ENCODE measurements around the gene AQP10.

The AQP10 gene

GRCh38 chr1:154351363-154352068, 30.6 kb downstream of the AQP10 start:
- no peak for TF ChIP-seq CTCF (IDR thresholded peaks at IDR 0.05; ENCODE audit: low read depth, low read length, missing control alignments)
- no peak overlapping the region for H3K4me3 ChIP-seq (ENCODE audit: low read depth, low read length)
- DNase-seq (ENCODE audit: low read depth): no peak

GRCh38 chr1:154352245-154352580, 31.3 kb downstream of the AQP10 start:
- no peak for DNase-seq (ENCODE audit: low read depth)
- no peak for TF ChIP-seq CTCF (IDR thresholded peaks at IDR 0.05; ENCODE audit: low read depth, low read length, missing control alignments)
- H3K4me3 ChIP-seq (ENCODE audit: low read depth, low read length): peak overlapping the region; percentile 47; the same call in 1 of the 2 replicates

- no peak for DNase-seq (ENCODE audit: low read depth)
- no peak for TF ChIP-seq CTCF (IDR thresholded peaks at IDR 0.05; ENCODE audit: low read depth, low read length, missing control alignments)
- H3K4me3 ChIP-seq (ENCODE audit: low read depth, low read length): peak overlapping the region; percentile 47
These were observed 31.9 kb downstream of the AQP10 start for GRCh38 chr1:154352581-154353459.

GRCh38 chr1:154353460-154353904, 32.6 kb downstream of the AQP10 start:
- no peak overlapping the region for H3K4me3 ChIP-seq (ENCODE audit: low read depth, low read length)
- TF ChIP-seq CTCF (IDR thresholded peaks at IDR 0.05; ENCODE audit: low read depth, low read length, missing control alignments): peak; percentile 52
- DNase-seq (ENCODE audit: low read depth): no peak

GRCh38 chr1:154353966-154354365, 33.1 kb downstream of the AQP10 start:
- no peak for DNase-seq (ENCODE audit: low read depth)

GRCh38 chr1:154358519-154358918, 37.6 kb downstream of the AQP10 start:
- TF ChIP-seq CTCF (IDR thresholded peaks at IDR 0.05; ENCODE audit: low read depth, low read length, missing control alignments): no peak
- no peak for DNase-seq (ENCODE audit: low read depth)
- H3K4me3 ChIP-seq (ENCODE audit: low read depth, low read length): no peak overlapping the region

More at GRCh38 chr1:154353966-154354365, 33.1 kb downstream of the AQP10 start:
- no peak for TF ChIP-seq CTCF (IDR thresholded peaks at IDR 0.05; ENCODE audit: low read depth, low read length, missing control alignments)
- H3K4me3 ChIP-seq (ENCODE audit: low read depth, low read length): no peak overlapping the region
